Adipose tissue (tissue), 3 donors: ENCODE results near the gene RIC1. TPM values are rescaled to one million over a fixed set of nuclear protein-coding genes. Genes with fewer than 3 reads are reported as not detected.
"Not testable (repeated sequence)": the region's sequence is repeated elsewhere in the genome, so short reads cannot be mapped to it uniquely, and the experiment has no call there.

Experiments
- H3K27ac ChIP-seq: one replicate; pipeline ENCODE4 v1.5.1; 2013; ENCODE audit warnings: low read depth, low read length
- WGBS, 3 donors: extraction: QIAGEN DNeasy Blood & Tissue Kit; methylation state at CpG; one replicate each; pipeline ENCODE4 v1.1.7; 2013; 5-methylcytosine and 5-hydroxymethylcytosine counted together
- polyA plus RNA-seq, 3 donors: library from polyadenylated mRNA; stranded (reverse); fragments of 200-250 nt; gene quantifications; one replicate each; pipeline ENCODE4 v1.2.3, GENCODE V29; 2013
- donor health status: healthy with polysubstance abuse.
- donor health status: Bipolar disorder and iron deficiency.
- donor health status: healthy.

RIC1 gene
- polyA plus RNA-seq, 3 donors: 5.3 to 7.7 (median 6.3) TPM

DNA sequence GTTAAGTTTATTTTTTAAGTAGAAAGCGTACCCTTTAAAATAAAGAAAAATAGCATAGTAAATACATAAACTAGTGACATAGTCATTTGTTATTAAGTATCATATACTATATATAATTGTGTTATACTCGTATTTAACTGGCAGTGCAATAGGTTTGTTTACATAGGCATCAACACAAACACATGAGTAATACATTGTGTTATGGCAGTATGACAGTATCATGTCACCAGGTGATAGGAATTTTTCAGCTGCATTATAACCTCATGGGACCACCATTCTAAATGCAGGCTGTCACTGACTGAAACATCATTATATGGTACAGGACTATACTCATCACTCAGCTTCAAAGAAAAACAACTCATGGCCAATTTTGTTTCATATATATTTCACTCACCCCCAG is 8.4 kb upstream of the RIC1 start:
- 86 to 98% (median 97%) methylated on average over 2 of the region's 2 CpGs for WGBS, 3 donors
- H3K27ac ChIP-seq: no peak overlapping the region

DNA sequence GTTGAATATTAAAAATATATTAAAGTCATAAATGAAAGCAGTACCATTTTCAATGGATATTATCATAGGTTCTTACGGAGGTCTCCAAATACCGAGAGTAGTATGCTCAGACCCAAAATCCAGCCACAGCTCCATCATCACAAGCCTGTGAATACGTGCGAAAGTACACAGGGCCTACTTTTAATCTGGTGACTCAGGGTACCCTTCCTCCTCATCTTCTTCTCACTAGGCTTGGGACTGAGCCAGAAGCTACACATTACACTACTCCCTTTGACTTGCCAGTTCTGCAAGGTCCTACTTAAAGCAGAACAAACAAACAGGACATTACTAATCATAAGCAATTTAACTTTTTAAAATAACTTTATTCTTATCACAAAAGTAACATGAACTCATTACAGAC is 7.6 kb upstream of the RIC1 start:
- H3K27ac ChIP-seq: no peak overlapping the region
- 87 to 99% (median 90%) methylated on average over 4 of the region's 4 CpGs for WGBS, 3 donors

GRCh38 chr9:5622016-5622415 is 6.9 kb upstream of the RIC1 start:
- H3K27ac ChIP-seq: no peak overlapping the region
- WGBS, 3 donors: 50 to 84% (median 73%) methylated on average over 3 of the region's 3 CpGs

DNA sequence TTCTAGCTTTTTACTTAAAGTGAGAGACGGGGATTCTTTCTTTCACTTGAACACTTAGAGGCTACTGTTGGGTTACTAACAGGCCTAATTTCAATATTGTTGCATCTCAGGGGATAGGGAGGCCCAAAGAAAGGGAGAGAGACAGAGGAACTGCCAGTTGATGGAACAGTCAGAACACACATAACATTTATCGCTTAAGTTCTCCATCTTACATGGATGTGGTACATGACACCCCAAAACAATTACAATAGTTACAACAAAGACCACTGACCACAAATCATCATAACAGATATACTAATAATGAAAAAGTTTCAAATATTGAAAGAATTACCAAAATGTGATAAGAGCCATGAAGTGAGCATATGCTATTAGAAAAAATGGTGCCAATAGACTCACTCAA is 4.3 kb upstream of the RIC1 start:
- 94 to 100% (median 94%) methylated on average over 2 of the region's 2 CpGs for WGBS, 3 donors
- H3K27ac ChIP-seq: no peak overlapping the region

- WGBS, 3 donors: 39 to 50% (median 44%) methylated on average over 5 of the region's 5 CpGs
- no peak overlapping the region for H3K27ac ChIP-seq
Measured at GRCh38 chr9:5626727-5627634, 1.9 kb upstream of the RIC1 start.

DNA sequence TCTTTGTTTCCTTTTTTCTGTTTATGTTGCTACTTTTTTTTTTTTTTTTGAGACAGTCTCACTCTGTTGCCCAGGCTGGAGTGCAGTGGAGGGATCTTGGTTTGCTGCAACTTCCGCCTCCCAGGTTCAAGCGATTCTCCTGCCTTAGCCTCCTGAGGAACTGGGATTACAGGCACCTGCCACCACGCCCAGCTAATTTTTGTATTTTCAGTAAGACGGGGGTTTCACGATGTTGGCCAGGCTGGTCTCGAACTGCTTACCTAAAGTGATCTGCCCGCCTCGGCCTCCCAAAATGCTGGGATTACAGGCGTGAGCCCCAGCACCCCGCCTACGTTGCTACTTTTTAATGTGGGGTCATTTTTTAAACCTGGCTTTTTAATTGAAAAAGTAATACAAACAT is 1.2 kb upstream of the RIC1 start:
- H3K27ac ChIP-seq: not testable (repeated sequence)
- 43 to 60% (median 46%) methylated on average over 11 of the region's 11 CpGs for WGBS, 3 donors

- peak overlapping the region; percentile 6 for H3K27ac ChIP-seq
- 1 to 4% (median 3%) methylated on average over 7 of the region's 7 CpGs for WGBS, 3 donors
Measured at GRCh38 chr9:5628183-5628529, 751 bp upstream of the RIC1 start.

DNA sequence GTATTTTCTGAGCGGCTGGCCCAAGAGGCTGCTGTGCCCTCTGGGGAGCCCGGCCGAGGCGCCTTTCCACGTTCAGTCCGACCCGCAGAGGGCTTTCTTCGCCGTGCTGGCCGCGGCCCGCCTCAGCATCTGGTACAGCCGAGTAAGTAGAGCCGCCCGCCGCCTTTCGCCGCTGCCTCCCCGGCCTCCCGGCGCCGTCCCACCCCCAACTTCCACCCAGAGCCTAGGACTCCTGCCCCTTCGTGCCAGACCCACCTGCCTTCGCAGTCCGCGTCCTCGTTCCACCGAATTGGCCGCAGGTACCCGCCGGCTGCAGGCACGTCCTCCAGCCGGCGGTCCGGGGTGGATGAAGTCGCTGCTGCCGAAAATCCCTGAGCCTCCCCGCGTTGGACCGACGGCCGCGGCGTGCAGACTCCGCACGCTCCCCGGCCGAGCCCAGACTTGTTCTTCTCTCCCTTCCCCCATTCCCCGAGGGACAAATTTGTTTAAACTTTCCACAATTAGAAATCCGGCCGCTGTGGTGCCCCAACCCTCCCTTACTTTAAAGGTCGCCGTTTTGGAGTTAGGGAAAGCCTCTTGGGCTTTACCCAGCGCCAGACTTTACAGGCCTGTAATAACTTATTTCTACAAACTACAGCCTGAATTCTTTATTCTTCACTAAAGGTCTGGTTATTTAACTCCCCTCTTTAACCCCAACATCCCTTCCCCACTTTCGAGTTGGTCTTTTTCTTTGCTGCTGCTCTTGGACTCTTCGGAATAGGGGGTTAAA is 589 bp downstream of the RIC1 start:
- 0% methylated on average over 53 to 56 of the region's 56 CpGs for WGBS, 3 donors

DNA sequence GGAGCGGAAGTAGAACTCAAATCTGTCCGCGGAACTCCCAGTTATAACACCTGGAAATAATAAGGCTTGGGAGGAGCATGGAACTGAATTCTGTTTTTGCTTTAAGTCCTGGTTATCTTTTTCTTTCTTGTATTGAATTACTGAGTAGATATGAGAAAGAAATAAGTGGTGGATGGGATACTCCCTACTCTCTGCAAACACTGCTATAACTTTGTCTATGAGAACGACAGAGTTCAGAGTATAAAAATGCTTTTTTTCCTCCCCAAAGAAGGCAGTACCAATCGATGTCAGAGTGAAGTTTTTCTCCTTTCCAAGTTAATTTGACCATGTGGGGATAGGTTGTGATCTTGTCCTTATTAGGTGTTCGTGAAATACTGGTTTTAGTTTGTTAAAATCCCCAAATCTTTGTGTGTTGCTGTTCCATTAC is 1.2 kb downstream of the RIC1 start:
- 0 to 2% (median 2%) methylated on average over 6 of the region's 6 CpGs for WGBS, 3 donors
- H3K27ac ChIP-seq: no peak overlapping the region

More for the DNA sequence above, 589 bp downstream of the RIC1 start:
- H3K27ac ChIP-seq: peak overlapping the region; percentile 15

GRCh38 chr9:5631026-5631425 is 2.1 kb downstream of the RIC1 start:
- H3K27ac ChIP-seq: no peak overlapping the region
- WGBS, 3 donors: 64 to 66% (median 66%) methylated on average over 1 of the region's 1 CpG

GRCh38 chr9:5632540-5632939 is 3.6 kb downstream of the RIC1 start:
- no peak overlapping the region for H3K27ac ChIP-seq
- 87 to 94% (median 87%) methylated on average over 3 of the region's 3 CpGs for WGBS, 3 donors

DNA sequence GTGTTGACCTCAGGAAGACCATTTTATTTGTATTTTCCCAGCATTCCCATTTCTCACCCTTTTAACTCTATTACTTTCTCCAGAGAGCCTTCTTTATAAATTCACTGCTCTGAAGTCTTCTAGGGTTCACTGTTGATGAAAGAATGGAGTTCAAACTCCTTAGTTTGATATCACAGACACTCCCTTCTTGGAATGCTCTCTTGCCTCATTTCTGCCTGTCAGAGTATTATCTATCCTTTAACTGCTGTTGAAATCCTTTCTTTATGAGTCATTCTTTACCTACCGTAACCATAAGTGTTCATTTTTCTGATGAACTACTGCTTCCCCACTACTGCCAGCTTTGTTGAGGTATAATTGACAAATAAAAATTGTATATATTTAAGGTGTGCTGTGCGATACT is 4.3 kb downstream of the RIC1 start:
- no peak overlapping the region for H3K27ac ChIP-seq
- WGBS, 3 donors: 56 to 71% (median 70%) methylated on average over 2 of the region's 2 CpGs

DNA sequence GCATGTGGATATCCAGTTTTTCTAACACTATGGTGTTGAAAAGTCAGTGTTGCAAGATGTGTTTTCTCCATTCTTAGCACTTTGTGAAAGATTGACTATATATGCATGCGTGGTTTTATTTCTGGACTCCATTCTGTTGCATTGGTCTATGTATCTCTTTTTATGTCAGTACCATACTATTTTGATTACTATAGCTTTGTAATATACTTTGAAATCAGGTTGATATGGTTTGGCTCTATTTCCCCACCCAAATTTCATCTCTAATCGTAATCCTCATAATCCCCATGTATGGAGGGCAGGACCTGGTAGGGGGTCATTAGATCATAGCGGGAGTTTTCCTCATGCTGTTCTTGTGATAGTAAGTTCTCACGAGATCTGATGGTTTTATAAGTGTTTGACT is 6.5 kb downstream of the RIC1 start:
- H3K27ac ChIP-seq: no peak overlapping the region
- WGBS, 3 donors: 97 to 98% (median 97%) methylated on average over 4 of the region's 4 CpGs

DNA sequence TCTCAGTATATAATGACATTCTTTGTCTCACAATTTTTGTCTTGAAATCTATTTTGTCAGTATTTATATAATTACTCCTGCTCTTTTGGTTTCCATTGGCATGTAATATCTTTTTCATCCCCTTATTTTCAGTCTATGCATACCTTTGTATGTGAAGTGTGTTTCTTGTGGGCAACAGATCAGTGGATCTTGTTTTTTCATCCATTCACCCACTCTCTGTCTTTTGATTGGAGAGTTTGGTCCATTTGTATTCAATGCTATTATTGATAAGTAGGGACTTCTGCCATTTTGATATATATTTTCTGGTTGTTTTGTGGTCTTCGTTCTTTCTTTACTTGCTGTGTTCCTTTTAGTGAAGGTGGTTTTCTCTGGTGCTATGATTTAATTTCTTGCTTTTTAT is 10.9 kb downstream of the RIC1 start:
- no peak overlapping the region for H3K27ac ChIP-seq
- WGBS, 3 donors: 96 to 100% (median 99%) methylated on average over 1 of the region's 1 CpG

- H3K27ac ChIP-seq: no peak overlapping the region
- 82 to 98% methylated on average over 1 to 2 of the region's 2 CpGs; no CpG with 5 or more reads in 1 of the 3 donors for WGBS, 3 donors
Measured at GRCh38 chr9:5642170-5642569, 13.3 kb downstream of the RIC1 start.

- no peak overlapping the region for H3K27ac ChIP-seq
Measured at GRCh38 chr9:5643005-5643624, 14.2 kb downstream of the RIC1 start.

DNA sequence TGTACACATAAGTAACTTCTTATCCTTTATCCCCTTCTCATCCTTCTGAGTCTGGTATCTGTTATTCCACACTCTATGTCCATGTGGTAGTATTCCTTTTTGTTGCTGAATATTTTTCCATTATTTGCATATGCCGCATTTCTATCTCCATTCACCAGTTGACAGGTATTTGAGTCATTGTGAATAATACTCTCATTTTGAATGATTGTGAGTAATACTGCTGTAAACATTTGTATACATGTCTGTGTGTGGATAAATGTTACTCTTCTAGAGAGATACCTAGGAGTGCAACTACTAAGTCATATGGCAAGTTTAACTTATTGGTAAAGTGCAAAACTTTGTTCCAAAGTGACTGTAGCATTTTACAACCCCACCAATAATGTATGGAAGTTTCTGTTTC is 15.6 kb downstream of the RIC1 start:
- 90 to 95% (median 93%) methylated on average over 1 of the region's 1 CpG for WGBS, 3 donors
- H3K27ac ChIP-seq: no peak overlapping the region

DNA sequence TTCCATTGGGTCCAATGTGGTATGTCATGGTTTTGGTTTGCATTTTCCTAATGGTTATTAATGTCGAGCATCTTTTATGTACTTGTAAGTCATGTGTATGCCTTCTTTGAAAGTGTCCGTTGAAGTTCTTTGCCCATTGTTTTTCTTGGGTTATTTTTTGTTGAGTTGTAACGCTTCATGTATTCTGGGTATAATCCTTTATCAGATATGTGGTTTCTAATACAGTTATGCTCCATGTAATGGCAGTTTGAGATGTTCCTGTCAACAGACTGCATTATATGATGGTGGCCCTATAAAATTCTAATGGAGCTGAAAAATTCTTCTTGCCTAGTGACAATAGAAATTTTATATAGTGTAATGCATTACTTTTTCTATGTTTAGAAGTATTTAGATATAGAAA is 17.2 kb downstream of the RIC1 start:
- no peak overlapping the region for H3K27ac ChIP-seq
- 91 to 98% (median 97%) methylated on average over 3 of the region's 3 CpGs for WGBS, 3 donors

GRCh38 chr9:5650356-5651105 is 21.6 kb downstream of the RIC1 start:
- 100% methylated on average over 2 of the region's 2 CpGs for WGBS, 3 donors
- no peak overlapping the region for H3K27ac ChIP-seq
